HG03378 (cell line): ENCODE results near the gene ARHGEF26.

Experiments
- ATAC-seq: cut with Tn5 transposase; IDR thresholded peaks from one replicate; pipeline ENCODE4 v1.9.1; 2021; ENCODE audit warnings: mild to moderate bottlenecking, moderate library complexity; ENCODE audit not compliant: unreplicated experiment

The ARHGEF26 gene

GRCh38 chr3:154148541-154148940 is 27.4 kb downstream of the ARHGEF26 start:
- no peak for ATAC-seq

- no peak for ATAC-seq
Observed at GRCh38 chr3:154149286-154149685, 28.1 kb downstream of the ARHGEF26 start.

- no peak for ATAC-seq
Observed at GRCh38 chr3:154151969-154152368, 30.8 kb downstream of the ARHGEF26 start.

GRCh38 chr3:154152741-154153140 is 31.6 kb downstream of the ARHGEF26 start:
- no peak for ATAC-seq

GRCh38 chr3:154156530-154156929 is 35.3 kb downstream of the ARHGEF26 start:
- no peak for ATAC-seq

- ATAC-seq, result no peak
Observed at GRCh38 chr3:154161806-154162205, 40.6 kb downstream of the ARHGEF26 start.

- no peak for ATAC-seq
Observed at GRCh38 chr3:154164387-154164786, 43.2 kb downstream of the ARHGEF26 start.

- ATAC-seq, result no peak
Observed at GRCh38 chr3:154168998-154169795, 48.0 kb downstream of the ARHGEF26 start.

GRCh38 chr3:154169796-154170110 is 48.6 kb downstream of the ARHGEF26 start:
- ATAC-seq, result no peak

- ATAC-seq, result no peak
Observed at GRCh38 chr3:154170300-154170699, 49.1 kb downstream of the ARHGEF26 start.

- no peak for ATAC-seq
Observed at GRCh38 chr3:154175041-154175440, 53.9 kb downstream of the ARHGEF26 start.

- ATAC-seq, result no peak
Observed at GRCh38 chr3:154176036-154176435, 54.8 kb downstream of the ARHGEF26 start.

- no peak for ATAC-seq
Observed at GRCh38 chr3:154177406-154177805, 56.2 kb downstream of the ARHGEF26 start.

- ATAC-seq, result no peak
Observed at GRCh38 chr3:154178172-154178571, 57.0 kb downstream of the ARHGEF26 start.

- ATAC-seq, result no peak
Observed at GRCh38 chr3:154180836-154181691, 59.9 kb downstream of the ARHGEF26 start.

GRCh38 chr3:154182322-154182922 is 61.2 kb downstream of the ARHGEF26 start:
- no peak for ATAC-seq

GRCh38 chr3:154182975-154183374 is 61.8 kb downstream of the ARHGEF26 start:
- no peak for ATAC-seq

GRCh38 chr3:154184582-154184981 is 63.4 kb downstream of the ARHGEF26 start:
- no peak for ATAC-seq

GRCh38 chr3:154188437-154188836 is 67.2 kb downstream of the ARHGEF26 start:
- no peak for ATAC-seq

- ATAC-seq, result no peak
Observed at GRCh38 chr3:154188846-154189245, 67.7 kb downstream of the ARHGEF26 start.

GRCh38 chr3:154191520-154191919 is 70.3 kb downstream of the ARHGEF26 start:
- ATAC-seq, result no peak

GRCh38 chr3:154192225-154192624 is 71.0 kb downstream of the ARHGEF26 start:
- ATAC-seq, result no peak
